ENCODE results near the gene DCAF17. TPM values are rescaled to one million over a fixed set of nuclear protein-coding genes. Genes with fewer than 3 reads are reported as not detected.

Gene DCAF17
- total RNA-seq (10 to 100 TPM in 2 of 4 donors, 1 to 10 TPM in 2; 6.5 to 12.1 (median 9.7) TPM), polyA plus RNA-seq (2.9 TPM)
- long read RNA-seq, donor 1, partial matches to known transcripts, result 0 of 3 reads
- long read RNA-seq, donor 1, other reads (novel, unspliced or antisense), result 2 of 3 reads
- long read RNA-seq, donor 2, partial matches to known transcripts, result 0 of 1 reads
- long read RNA-seq, donor 2, other reads (novel, unspliced or antisense), result 1 of 1 reads
- long read RNA-seq, donor 3, full-length matches to known transcripts, result 1 of 6 reads
- long read RNA-seq, donor 3, partial matches to known transcripts, result 1 of 6 reads
- long read RNA-seq, donor 3, other reads (novel, unspliced or antisense), result 4 of 6 reads
- long read RNA-seq, donor 4, full-length matches to known transcripts, result 1 of 3 reads
- long read RNA-seq, donor 4, partial matches to known transcripts, result 0 of 3 reads
- long read RNA-seq, donor 4, other reads (novel, unspliced or antisense), result 2 of 3 reads

DNA sequence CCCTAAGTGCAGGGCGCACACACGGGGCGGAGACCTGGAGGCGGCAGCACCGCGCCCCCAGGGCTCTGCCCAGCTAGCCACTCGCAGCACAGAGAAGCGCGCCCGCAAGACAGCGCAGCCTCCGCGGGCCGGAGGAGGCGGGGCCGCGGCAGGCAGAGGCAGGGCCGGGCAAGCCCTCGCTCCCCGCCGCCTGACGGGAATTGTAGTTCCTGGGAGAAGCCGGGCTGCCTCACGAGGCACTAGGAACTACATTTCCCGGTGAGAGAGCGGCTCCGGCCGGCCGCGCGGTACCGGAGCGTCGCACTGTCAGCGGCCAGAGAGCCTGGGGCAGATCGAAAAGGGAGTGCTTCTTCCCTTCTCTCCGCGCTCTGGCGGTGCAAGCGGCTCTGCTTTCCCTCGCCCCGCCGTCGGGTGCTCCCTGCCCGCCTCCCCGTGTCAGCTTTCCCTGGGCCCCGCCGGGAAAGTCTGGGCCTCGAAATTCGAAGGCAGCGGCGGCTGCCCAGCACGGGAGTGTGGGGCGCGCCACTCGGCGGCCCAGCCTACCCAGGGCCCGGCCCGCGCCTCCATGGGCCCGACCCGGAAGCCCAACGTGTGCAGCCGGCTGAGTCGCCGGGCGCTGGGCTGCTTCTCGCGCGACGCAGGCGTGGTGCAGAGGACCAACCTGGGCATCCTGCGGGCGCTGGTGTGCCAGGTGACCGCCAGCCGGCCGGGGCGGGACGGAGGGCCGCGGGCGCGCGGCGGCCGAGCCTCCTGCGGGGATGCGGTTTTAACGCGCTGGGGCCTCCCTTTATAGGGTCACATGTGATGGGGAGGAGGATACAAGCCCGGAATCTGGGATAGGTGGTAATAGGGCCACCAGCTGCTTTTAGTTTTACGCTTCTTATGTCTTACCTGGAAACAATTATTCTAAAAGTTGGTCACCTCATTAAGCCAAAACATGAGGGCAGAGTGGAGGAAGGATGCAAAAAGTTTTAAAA lies at the start of gene DCAF17:
Gene DCAF17 (plus strand): TSS at position 214 of the 977 bp plus-strand sequence. CDS start 352 bp downstream, at position 566.
- intact Hi-C loops (cut with DNase I), result loop anchor here in 1 of 4 donors (10.0 kb wide), 1 partner anchor 90 kb away; the partner anchor contains the start of gene CYBRD1
- Histone ChIP-seq H3K27me3 (ENCODE audit: control insufficient read depth, insufficient read depth) (no peaks in the 10 kb centered on the region), H3K4me1 (ENCODE audit: control insufficient read depth, insufficient read depth, low read length) (peaks cover 4% of the 10 kb centered on the region), H3K27ac (ENCODE audit: low read length) (peak within 1 kb of the TSS; percentile 88), H3K9me3 (ENCODE audit: control insufficient read depth, low read length) (no peaks in the 10 kb centered on the region), H3K4me3 (ENCODE audit: low read length) (peak within 1 kb of the TSS; percentile 90)
- WGBS, result under 1% methylated on average over 92 of the region's 92 CpGs
- peak; percentile 99 for ATAC-seq
- DNase-seq, result peak; percentile 97 to 98 (median 98)

- WGBS, result 86% methylated on average over 10 of the region's 10 CpGs
- ATAC-seq (no peak), DNase-seq (no peak)
- Histone ChIP-seq H3K4me3 (ENCODE audit: low read length) (no peak overlapping the region), H3K27ac (ENCODE audit: low read length) (no peak overlapping the region), H3K9me3 (ENCODE audit: control insufficient read depth, low read length) (no peaks in the 10 kb centered on the region), H3K27me3 (ENCODE audit: control insufficient read depth, insufficient read depth) (no peaks in the 10 kb centered on the region), H3K4me1 (ENCODE audit: control insufficient read depth, insufficient read depth, low read length) (no peaks in the 10 kb centered on the region)
- intact Hi-C loops (cut with DNase I), result no loop called here
Observed at GRCh38 chr2:171386627-171387026, 47.4 kb upstream of the DCAF17 start.

DNA sequence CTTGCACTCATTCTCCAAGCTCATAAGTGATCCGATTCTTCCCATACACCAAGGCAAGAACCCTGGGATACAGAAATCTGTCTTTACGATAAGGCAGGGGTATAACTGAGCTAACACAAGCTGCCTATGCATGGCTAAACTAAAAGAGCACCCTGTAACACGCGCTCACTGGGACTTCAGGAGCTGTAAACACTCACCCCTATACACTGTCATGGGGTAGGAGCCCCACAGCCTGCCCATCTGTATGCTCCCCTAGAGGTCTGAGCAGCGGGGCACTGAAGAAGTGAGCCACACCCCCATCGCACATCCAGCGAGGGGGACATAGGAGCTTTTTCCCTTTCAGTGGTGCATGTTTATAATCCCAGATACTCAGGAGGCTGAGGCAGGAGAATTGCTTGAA lies 47.0 kb upstream of the DCAF17 start:
- intact Hi-C loops (cut with DNase I), result no loop called here
- H3K9me3 ChIP-seq (ENCODE audit: control insufficient read depth, low read length), result no peaks in the 10 kb centered on the region
- no peak overlapping the region for H3K27ac ChIP-seq (ENCODE audit: low read length)
- DNase-seq (no peak), ATAC-seq (no peak)
- no peaks in the 10 kb centered on the region for H3K4me1 ChIP-seq (ENCODE audit: control insufficient read depth, insufficient read depth, low read length)
- 82% methylated on average over 7 of the region's 7 CpGs for WGBS
- H3K4me3 ChIP-seq (ENCODE audit: low read length), result no peak overlapping the region
- H3K27me3 ChIP-seq (ENCODE audit: control insufficient read depth, insufficient read depth), result no peaks in the 10 kb centered on the region

GRCh38 chr2:171389325-171389724 lies 44.7 kb upstream of the DCAF17 start:
- intact Hi-C loops (cut with DNase I), result no loop called here
- ATAC-seq (no peak), DNase-seq (no peak)
- Histone ChIP-seq H3K9me3 (ENCODE audit: control insufficient read depth, low read length) (no peaks in the 10 kb centered on the region), H3K4me3 (ENCODE audit: low read length) (no peak overlapping the region), H3K4me1 (ENCODE audit: control insufficient read depth, insufficient read depth, low read length) (no peaks in the 10 kb centered on the region), H3K27me3 (ENCODE audit: control insufficient read depth, insufficient read depth) (no peaks in the 10 kb centered on the region), H3K27ac (ENCODE audit: low read length) (no peak overlapping the region)
- 98% methylated on average over 1 of the region's 1 CpG for WGBS

DNA sequence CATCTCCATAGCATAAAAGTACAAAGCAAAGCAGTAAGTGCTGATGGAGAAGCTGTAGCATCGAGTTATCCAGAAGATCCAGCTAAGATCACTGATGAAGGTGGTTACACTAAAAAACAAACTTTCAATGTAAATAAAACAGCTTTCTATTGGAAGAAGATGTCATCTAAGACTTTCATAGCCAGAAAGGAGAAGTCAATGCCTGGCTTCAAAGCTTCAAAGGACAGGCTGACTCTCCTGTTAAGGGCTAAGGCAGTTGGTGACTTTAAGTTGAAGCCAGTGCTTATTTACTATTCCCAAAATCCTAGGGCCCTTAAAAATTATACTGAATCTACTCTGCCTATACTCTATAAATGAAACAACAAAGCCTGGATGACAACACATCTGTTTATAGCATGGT lies 44.2 kb upstream of the DCAF17 start:
- no peak for DNase-seq
- intact Hi-C loops (cut with DNase I), result no loop called here

GRCh38 chr2:171390941-171391516 lies 43.0 kb upstream of the DCAF17 start:
- intact Hi-C loops (cut with DNase I), result no loop called here
- no peaks in the 10 kb centered on the region for H3K27me3 ChIP-seq (ENCODE audit: control insufficient read depth, insufficient read depth)
- no peak overlapping the region for H3K27ac ChIP-seq (ENCODE audit: low read length)
- ATAC-seq (no peak), DNase-seq (no peak)
- WGBS, result 94% methylated on average over 1 of the region's 1 CpG
- H3K4me1 ChIP-seq (ENCODE audit: control insufficient read depth, insufficient read depth, low read length), result no peaks in the 10 kb centered on the region
- H3K9me3 ChIP-seq (ENCODE audit: control insufficient read depth, low read length), result no peaks in the 10 kb centered on the region
- no peak overlapping the region for H3K4me3 ChIP-seq (ENCODE audit: low read length)

More for the DNA sequence above, 44.2 kb upstream of the DCAF17 start:
- no peaks in the 10 kb centered on the region for H3K27me3 ChIP-seq (ENCODE audit: control insufficient read depth, insufficient read depth)
- no peak for ATAC-seq
- H3K9me3 ChIP-seq (ENCODE audit: control insufficient read depth, low read length), result no peaks in the 10 kb centered on the region
- 95% methylated on average over 1 of the region's 1 CpG for WGBS
- no peak overlapping the region for H3K4me3 ChIP-seq (ENCODE audit: low read length)
- H3K27ac ChIP-seq (ENCODE audit: low read length), result no peak overlapping the region
- H3K4me1 ChIP-seq (ENCODE audit: control insufficient read depth, insufficient read depth, low read length), result no peaks in the 10 kb centered on the region

- no peak overlapping the region for H3K27ac ChIP-seq (ENCODE audit: low read length)
- intact Hi-C loops (cut with DNase I), result no loop called here
- DNase-seq (no peak), ATAC-seq (no peak)
- WGBS, result 78% methylated on average over 2 of the region's 2 CpGs
- H3K9me3 ChIP-seq (ENCODE audit: control insufficient read depth, low read length), result no peaks in the 10 kb centered on the region
- H3K27me3 ChIP-seq (ENCODE audit: control insufficient read depth, insufficient read depth), result no peaks in the 10 kb centered on the region
- H3K4me3 ChIP-seq (ENCODE audit: low read length), result no peak overlapping the region
- H3K4me1 ChIP-seq (ENCODE audit: control insufficient read depth, insufficient read depth, low read length), result no peaks in the 10 kb centered on the region
Observed at GRCh38 chr2:171391532-171391931, 42.5 kb upstream of the DCAF17 start.

- H3K27me3 ChIP-seq (ENCODE audit: control insufficient read depth, insufficient read depth), result no peaks in the 10 kb centered on the region
- H3K9me3 ChIP-seq (ENCODE audit: control insufficient read depth, low read length), result no peaks in the 10 kb centered on the region
- DNase-seq (no peak), ATAC-seq (no peak)
- H3K27ac ChIP-seq (ENCODE audit: low read length), result no peak overlapping the region
- H3K4me1 ChIP-seq (ENCODE audit: control insufficient read depth, insufficient read depth, low read length), result no peaks in the 10 kb centered on the region
- H3K4me3 ChIP-seq (ENCODE audit: low read length), result no peak overlapping the region
- WGBS, result 95% methylated on average over 1 of the region's 1 CpG
- intact Hi-C loops (cut with DNase I), result no loop called here
Observed at GRCh38 chr2:171393487-171393886, 40.5 kb upstream of the DCAF17 start.

GRCh38 chr2:171394164-171394740 lies 39.8 kb upstream of the DCAF17 start:
- whole genome bisulfite sequencing, result 29% methylated on average over 1 of the region's 1 CpG
- H3K27me3 ChIP-seq (ENCODE audit: control insufficient read depth, insufficient read depth), result no peaks in the 10 kb centered on the region
- no peak for DNase-seq
- H3K27ac ChIP-seq (ENCODE audit: low read length), result no peak overlapping the region
- no peak overlapping the region for H3K4me3 ChIP-seq (ENCODE audit: low read length)
- no peak for ATAC-seq
- no peaks in the 10 kb centered on the region for H3K9me3 ChIP-seq (ENCODE audit: control insufficient read depth, low read length)
- intact Hi-C loops (cut with DNase I), result no loop called here
- H3K4me1 ChIP-seq (ENCODE audit: control insufficient read depth, insufficient read depth, low read length), result no peaks in the 10 kb centered on the region

- intact Hi-C loops (cut with DNase I), result no loop called here
- DNase-seq (no peak), ATAC-seq (no peak)
- Histone ChIP-seq H3K27ac (ENCODE audit: low read length) (no peak overlapping the region), H3K27me3 (ENCODE audit: control insufficient read depth, insufficient read depth) (no peaks in the 10 kb centered on the region), H3K9me3 (ENCODE audit: control insufficient read depth, low read length) (no peaks in the 10 kb centered on the region), H3K4me3 (ENCODE audit: low read length) (no peak overlapping the region), H3K4me1 (ENCODE audit: control insufficient read depth, insufficient read depth, low read length) (no peaks in the 10 kb centered on the region)
Observed at GRCh38 chr2:171399292-171399691, 34.7 kb upstream of the DCAF17 start.
